NT2/D1 (cell line): ENCODE results near the gene LSAMP.

Experiments used
- YY1 ChIP-seq: IDR thresholded peaks from 2 replicates; pipeline ENCODE4 v1.6.1; 2011; ENCODE audit not compliant: insufficient read length, insufficient read depth
- ZNF274 ChIP-seq: IDR thresholded peaks from 2 replicates; pipeline ENCODE4 v1.6.1; 2011; ENCODE audit warnings: mild to moderate bottlenecking, low read depth, low read length

GRCh38 chr3:116039651-116039985 lies 405.7 kb downstream of the LSAMP start:
- TF ChIP-seq YY1, result no peak
- no peak for TF ChIP-seq ZNF274
